HepG2 (cell line): Measurements from ENCODE around the gene FPGS. TPM values are rescaled to one million over a fixed set of nuclear protein-coding genes. Genes with fewer than 3 reads are reported as not detected.

ENCODE experiments used
- GABPB1 ChIP-seq: IDR thresholded peaks from 2 replicates; pipeline ENCODE4 v1.6.1; 2016; ENCODE audit warnings: mild to moderate bottlenecking, missing genetic modification reagents, moderate library complexity, missing compliant biosample characterization
- HNRNPH1 ChIP-seq: fragments of 200-400 bp; formaldehyde crosslinking; optimal IDR thresholded peaks from 2 replicates; pipeline ENCODE3; 2017; ENCODE audit warnings: mild to moderate bottlenecking, low read depth, low read length
- IKZF4 ChIP-seq: sonication (generic); formaldehyde crosslinking; IDR thresholded peaks from 2 replicates; pipeline ENCODE4 v1.5.1; 2020; ENCODE audit warnings: borderline replicate concordance, mild to moderate bottlenecking, low read depth, missing genetic modification reagents; ENCODE audit errors: not compliant biosample characterization
- ISL2 ChIP-seq: sonication (generic); formaldehyde crosslinking; IDR thresholded peaks from 2 replicates; pipeline ENCODE4 v1.5.0; 2020; ENCODE audit warnings: missing genetic modification reagents
- PATZ1 ChIP-seq: sonication (generic); formaldehyde crosslinking; IDR thresholded peaks from 2 replicates; pipeline ENCODE4 v1.4.0; 2020; ENCODE audit warnings: missing genetic modification reagents
- PAX8 ChIP-seq: sonication (generic); formaldehyde crosslinking; IDR thresholded peaks from 2 replicates; pipeline ENCODE4 v1.8.0; 2022; ENCODE audit warnings: mild to moderate bottlenecking, missing genetic modification reagents, borderline replicate concordance
- SALL1 ChIP-seq: sonication (generic); formaldehyde crosslinking; IDR thresholded peaks from 2 replicates; pipeline ENCODE4 v1.8.0; 2022; ENCODE audit warnings: mild to moderate bottlenecking, missing genetic modification reagents
- ZFP37 ChIP-seq: sonication (generic); formaldehyde crosslinking; IDR thresholded peaks from 2 replicates; pipeline ENCODE4 v1.4.0; 2020; ENCODE audit warnings: missing genetic modification reagents, borderline replicate concordance
- ZNF678 ChIP-seq: sonication (generic); formaldehyde crosslinking; IDR thresholded peaks from 2 replicates; pipeline ENCODE4 v1.4.0; 2020; ENCODE audit warnings: mild to moderate bottlenecking, missing genetic modification reagents
- ZNF788 ChIP-seq: sonication (generic); formaldehyde crosslinking; IDR thresholded peaks from 2 replicates; pipeline ENCODE4 v1.5.0; 2020; ENCODE audit warnings: mild to moderate bottlenecking, missing genetic modification reagents, borderline replicate concordance
- polyA plus RNA-seq, 8 experiments: library from polyadenylated mRNA; depleted of rRNA in 3 of 8; stranded (reverse) in 7 of 8; unstranded in 1 of 8; fragments of >200 nt; fragmentation: Illumina TruSeq in 4 of 8; extraction: Trizol in 4 of 8; gene quantifications; 2 replicates each; pipeline versions ENCODE4 v1.2.1 to v1.2.3, GENCODE V29; 2011 to 2016; ENCODE audit warnings: low read depth in 4 of 8, missing spikeins in 1 of 8, mixed read lengths in 1 of 8; ENCODE audit not compliant: insufficient read depth in 1 of 8
- total RNA-seq, 5 experiments: library from RNA; depleted of rRNA; stranded (reverse); fragments of >200 nt; fragmentation: Illumina TruSeq; extraction: Trizol; gene quantifications; 2 replicates each; pipeline ENCODE4 v1.2.3, GENCODE V29; 2016; ENCODE audit warnings: low read depth in 1 of 5
- TF ChIP-seq, protein P1 (sequence below): sonication (generic); formaldehyde crosslinking; IDR thresholded peaks from one replicate; pipeline ENCODE4 v1.5.1; 2020; ENCODE audit warnings: mild to moderate bottlenecking, missing genetic modification reagents; ENCODE audit errors: not compliant biosample characterization
- TF ChIP-seq, protein P2 (sequence below): sonication (generic); formaldehyde crosslinking; IDR thresholded peaks from 2 replicates; pipeline ENCODE4 v1.9.0; 2021; ENCODE audit warnings: missing genetic modification reagents, borderline replicate concordance
- TF ChIP-seq, protein P3 (sequence below): sonication (generic); formaldehyde crosslinking; IDR thresholded peaks from 2 replicates; pipeline ENCODE4 v1.5.1; 2020; ENCODE audit warnings: missing genetic modification reagents, mild to moderate bottlenecking, borderline replicate concordance

FPGS gene
- total and polyA plus RNA-seq, 2 of the 13 experiments (the other 11 are each of a cell fraction or from before 2014, with no cell fraction given), result 35.6 to 36.8 TPM

GRCh38 chr9:127838375-127839078 is 35.8 kb downstream of the FPGS start (continued):
- TF ChIP-seq, protein P1, sequence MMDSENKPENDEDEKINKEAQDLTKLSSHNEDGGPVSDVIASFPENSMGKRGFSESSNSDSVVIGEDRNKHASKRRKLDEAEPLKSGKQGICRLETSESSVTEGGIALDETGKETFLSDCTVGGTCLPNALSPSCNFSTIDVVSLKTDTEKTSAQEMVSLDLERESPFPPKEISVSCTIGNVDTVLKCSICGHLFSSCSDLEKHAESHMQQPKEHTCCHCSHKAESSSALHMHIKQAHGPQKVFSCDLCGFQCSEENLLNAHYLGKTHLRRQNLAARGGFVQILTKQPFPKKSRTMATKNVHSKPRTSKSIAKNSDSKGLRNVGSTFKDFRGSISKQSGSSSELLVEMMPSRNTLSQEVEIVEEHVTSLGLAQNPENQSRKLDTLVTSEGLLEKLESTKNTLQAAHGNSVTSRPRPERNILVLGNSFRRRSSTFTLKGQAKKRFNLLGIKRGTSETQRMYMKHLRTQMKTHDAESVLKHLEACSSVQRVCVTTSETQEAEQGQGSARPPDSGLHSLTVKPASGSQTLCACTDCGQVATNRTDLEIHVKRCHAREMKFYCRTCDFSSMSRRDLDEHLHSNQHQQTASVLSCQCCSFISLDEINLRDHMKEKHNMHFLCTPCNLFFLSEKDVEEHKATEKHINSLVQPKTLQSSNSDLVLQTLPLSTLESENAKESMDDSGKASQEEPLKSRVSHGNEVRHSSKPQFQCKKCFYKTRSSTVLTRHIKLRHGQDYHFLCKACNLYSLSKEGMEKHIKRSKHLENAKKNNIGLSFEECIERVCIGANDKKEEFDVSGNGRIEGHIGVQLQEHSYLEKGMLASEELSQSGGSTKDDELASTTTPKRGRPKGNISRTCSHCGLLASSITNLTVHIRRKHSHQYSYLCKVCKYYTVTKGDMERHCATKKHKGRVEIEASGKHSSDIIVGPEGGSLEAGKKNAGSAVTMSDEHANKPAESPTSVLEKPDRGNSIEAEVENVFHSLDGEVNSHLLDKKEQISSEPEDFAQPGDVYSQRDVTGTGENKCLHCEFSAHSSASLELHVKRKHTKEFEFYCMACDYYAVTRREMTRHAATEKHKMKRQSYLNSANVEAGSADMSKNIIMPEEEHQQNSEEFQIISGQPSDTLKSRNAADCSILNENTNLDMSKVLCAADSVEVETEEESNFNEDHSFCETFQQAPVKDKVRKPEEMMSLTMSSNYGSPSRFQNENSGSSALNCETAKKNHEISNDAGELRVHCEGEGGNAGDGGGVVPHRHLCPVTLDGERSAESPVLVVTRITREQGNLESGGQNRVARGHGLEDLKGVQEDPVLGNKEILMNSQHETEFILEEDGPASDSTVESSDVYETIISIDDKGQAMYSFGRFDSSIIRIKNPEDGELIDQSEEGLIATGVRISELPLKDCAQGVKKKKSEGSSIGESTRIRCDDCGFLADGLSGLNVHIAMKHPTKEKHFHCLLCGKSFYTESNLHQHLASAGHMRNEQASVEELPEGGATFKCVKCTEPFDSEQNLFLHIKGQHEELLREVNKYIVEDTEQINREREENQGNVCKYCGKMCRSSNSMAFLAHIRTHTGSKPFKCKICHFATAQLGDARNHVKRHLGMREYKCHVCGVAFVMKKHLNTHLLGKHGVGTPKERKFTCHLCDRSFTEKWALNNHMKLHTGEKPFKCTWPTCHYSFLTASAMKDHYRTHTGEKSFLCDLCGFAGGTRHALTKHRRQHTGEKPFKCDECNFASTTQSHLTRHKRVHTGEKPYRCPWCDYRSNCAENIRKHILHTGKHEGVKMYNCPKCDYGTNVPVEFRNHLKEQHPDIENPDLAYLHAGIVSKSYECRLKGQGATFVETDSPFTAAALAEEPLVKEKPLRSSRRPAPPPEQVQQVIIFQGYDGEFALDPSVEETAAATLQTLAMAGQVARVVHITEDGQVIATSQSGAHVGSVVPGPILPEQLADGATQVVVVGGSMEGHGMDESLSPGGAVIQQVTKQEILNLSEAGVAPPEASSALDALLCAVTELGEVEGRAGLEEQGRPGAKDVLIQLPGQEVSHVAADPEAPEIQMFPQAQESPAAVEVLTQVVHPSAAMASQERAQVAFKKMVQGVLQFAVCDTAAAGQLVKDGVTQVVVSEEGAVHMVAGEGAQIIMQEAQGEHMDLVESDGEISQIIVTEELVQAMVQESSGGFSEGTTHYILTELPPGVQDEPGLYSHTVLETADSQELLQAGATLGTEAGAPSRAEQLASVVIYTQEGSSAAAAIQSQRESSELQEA (CRISPR knock-in tag), result no peak
- TF ChIP-seq, protein P2, sequence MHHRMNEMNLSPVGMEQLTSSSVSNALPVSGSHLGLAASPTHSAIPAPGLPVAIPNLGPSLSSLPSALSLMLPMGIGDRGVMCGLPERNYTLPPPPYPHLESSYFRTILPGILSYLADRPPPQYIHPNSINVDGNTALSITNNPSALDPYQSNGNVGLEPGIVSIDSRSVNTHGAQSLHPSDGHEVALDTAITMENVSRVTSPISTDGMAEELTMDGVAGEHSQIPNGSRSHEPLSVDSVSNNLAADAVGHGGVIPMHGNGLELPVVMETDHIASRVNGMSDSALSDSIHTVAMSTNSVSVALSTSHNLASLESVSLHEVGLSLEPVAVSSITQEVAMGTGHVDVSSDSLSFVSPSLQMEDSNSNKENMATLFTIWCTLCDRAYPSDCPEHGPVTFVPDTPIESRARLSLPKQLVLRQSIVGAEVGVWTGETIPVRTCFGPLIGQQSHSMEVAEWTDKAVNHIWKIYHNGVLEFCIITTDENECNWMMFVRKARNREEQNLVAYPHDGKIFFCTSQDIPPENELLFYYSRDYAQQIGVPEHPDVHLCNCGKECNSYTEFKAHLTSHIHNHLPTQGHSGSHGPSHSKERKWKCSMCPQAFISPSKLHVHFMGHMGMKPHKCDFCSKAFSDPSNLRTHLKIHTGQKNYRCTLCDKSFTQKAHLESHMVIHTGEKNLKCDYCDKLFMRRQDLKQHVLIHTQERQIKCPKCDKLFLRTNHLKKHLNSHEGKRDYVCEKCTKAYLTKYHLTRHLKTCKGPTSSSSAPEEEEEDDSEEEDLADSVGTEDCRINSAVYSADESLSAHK (CRISPR knock-in tag), result no peak
- TF ChIP-seq ZFP37 (CRISPR knock-in tag) (no peak), ZNF788 (CRISPR knock-in tag) (no peak), SALL1 (CRISPR knock-in tag) (peak; percentile 21; the same call in 1 of the 2 replicates), GABPB1 (CRISPR knock-in tag) (peak; percentile 61; the same call in 1 of the 2 replicates), PAX8 (CRISPR knock-in tag) (no peak), HNRNPH1 (no peak), PATZ1 (CRISPR knock-in tag) (peak; percentile 59; the same call in 1 of the 2 replicates), ISL2 (CRISPR knock-in tag) (no peak), ZNF678 (CRISPR knock-in tag) (no peak), IKZF4 (CRISPR knock-in tag) (no peak)
- TF ChIP-seq, protein P3, sequence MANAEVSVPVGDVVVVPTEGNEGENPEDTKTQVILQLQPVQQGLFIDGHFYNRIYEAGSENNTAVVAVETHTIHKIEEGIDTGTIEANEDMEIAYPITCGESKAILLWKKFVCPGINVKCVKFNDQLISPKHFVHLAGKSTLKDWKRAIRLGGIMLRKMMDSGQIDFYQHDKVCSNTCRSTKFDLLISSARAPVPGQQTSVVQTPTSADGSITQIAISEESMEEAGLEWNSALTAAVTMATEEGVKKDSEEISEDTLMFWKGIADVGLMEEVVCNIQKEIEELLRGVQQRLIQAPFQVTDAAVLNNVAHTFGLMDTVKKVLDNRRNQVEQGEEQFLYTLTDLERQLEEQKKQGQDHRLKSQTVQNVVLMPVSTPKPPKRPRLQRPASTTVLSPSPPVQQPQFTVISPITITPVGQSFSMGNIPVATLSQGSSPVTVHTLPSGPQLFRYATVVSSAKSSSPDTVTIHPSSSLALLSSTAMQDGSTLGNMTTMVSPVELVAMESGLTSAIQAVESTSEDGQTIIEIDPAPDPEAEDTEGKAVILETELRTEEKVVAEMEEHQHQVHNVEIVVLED, result no peak
